Measurements from ENCODE around the gene PTGDS. TPM values are rescaled to one million over a fixed set of nuclear protein-coding genes. Genes with fewer than 3 reads are reported as not detected.

The PTGDS gene
- total and polyA plus RNA-seq, 10 donors = 134 to 1,396 (median 412) TPM

GRCh38 chr9:136995772-136996311 lies 18.5 kb downstream of the PTGDS start:
- 35 to 58% (median 38%) methylated on average over 8 to 12 of the region's 12 CpGs for WGBS, 5 donors
- H3K9me3 ChIP-seq = no peaks in the 10 kb centered on the region
- H3K27me3 ChIP-seq (replicated peaks in 1 of 7) = peaks cover 0 to 30% (median 0%) of the 10 kb centered on the region in 7 donors
- H3K4me1 ChIP-seq = peaks cover 56 to 97% (median 93%) of the 10 kb centered on the region in 6 donors
- TF ChIP-seq POLR2AphosphoS5 (IDR thresholded peaks at IDR 0.05) (peak in 2 of 3 donors; percentile 26 to 73), CTCF (IDR thresholded peaks at IDR 0.05 in 8 of 11, conservative IDR thresholded peaks at IDR 0.05 in 3 of 11) (no peak)
- no peak for DNase-seq
- H3K36me3 ChIP-seq = peaks cover 0 to 21% (median 4%) of the 10 kb centered on the region in 6 donors
- peak overlapping the region; percentile 39 to 89 (median 78) for H3K27ac ChIP-seq
- peak overlapping the region in 3 of 8 donors; percentile 27 to 63 (median 30) for H3K4me3 ChIP-seq
- intact Hi-C loops (cut with DNase I; ENCODE audit: low total_unique reads) = no loop called here

DNA sequence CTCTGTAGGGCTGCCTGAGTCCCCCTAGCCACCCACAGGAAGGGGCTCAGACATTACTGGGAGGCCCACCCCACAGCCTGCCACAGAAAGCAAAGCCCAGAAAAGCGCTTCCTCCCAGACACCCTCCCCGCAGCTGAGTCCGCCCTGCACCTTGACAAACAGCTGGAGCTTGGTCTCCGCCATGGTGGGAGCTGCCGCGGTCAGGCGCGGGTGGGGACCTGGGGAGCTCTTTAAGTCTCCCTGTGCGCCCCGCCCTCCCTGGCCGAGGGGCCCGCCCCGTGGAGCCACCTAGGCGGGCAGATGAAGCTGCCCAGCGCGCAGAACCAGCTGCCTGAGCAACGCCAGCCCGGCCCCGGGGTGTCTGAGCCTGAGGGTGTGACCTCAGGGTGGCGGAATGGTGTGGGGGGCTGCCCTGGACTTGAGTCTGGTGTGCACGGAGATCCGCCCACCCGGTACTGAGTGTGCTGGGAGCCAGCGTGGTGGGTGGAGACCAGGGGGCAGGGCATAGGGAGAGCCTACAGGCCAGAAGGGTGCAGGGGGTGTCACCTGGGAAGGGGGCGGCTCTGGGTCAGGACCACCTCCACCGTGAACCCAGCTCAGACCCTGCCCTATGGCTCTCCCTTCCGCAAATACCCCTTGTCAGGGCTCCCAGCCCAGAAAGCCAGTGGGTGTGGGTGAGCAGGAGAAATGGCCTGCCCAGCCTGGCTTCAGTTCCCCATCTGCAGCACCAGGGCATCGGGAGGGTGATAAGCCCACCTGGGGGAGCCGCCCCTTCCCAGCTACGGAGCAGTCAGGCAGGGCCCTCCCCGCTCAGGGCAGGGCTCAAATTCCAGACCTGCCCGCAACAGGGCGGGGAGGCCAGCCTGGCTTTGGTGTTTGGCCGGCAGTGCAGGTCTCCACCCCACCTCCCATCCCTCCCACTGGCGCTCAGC lies 19.3 kb downstream of the PTGDS start, which contains the start of gene CLIC3:
TSS of gene CLIC3 (minus strand) at position 208 of the 932 bp plus-strand sequence. CDS start at position 183, 25 bp downstream.
- intact Hi-C loops (cut with DNase I; ENCODE audit: low total_unique reads) = no loop called here
- Histone ChIP-seq H3K9me3 (no peaks in the 10 kb centered on the region), H3K4me3 (peak within 1 kb of the TSS in 6 of 8 donors; percentile 14 to 63 (median 24)), H3K4me1 (peaks cover 56 to 98% (median 94%) of the 10 kb centered on the region in 6 donors), H3K27me3 (replicated peaks in 1 of 7) (peaks cover 0 to 30% (median 0%) of the 10 kb centered on the region in 7 donors), H3K27ac (peak within 1 kb of the TSS; percentile 39 to 89 (median 78)), H3K36me3 (peaks cover 0 to 21% (median 4%) of the 10 kb centered on the region in 6 donors)
- peak; percentile 88 for DNase-seq
- peak; percentile 17 to 62 (median 44) for TF ChIP-seq POLR2AphosphoS5 (IDR thresholded peaks at IDR 0.05)
- no peak for TF ChIP-seq CTCF (IDR thresholded peaks at IDR 0.05 in 8 of 11, conservative IDR thresholded peaks at IDR 0.05 in 3 of 11)
- TF ChIP-seq POLR2A (IDR thresholded peaks at IDR 0.05) = no peak
- 17 to 30% (median 22%) methylated on average over 8 to 35 of the region's 35 CpGs for WGBS, 5 donors

DNA sequence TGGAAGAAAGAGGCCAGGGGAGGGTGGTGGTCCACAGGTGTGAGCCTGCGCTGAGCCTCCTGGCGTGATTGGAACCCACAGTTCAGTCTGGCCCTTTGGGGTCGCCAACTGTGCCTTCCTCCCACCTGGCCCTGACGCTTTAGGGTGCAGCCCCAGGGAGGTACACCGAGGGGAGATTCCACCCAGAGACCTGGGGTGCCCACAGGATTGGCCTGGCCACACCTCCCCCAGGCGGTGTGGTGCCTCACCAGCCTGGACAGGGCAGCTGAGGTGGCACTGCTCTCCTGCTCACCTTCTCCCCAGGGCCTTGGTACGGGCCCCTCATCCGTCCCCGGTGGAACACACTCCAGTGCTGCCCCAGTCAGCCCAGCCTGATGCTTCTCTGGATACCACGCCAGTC lies 20.1 kb downstream of the PTGDS start:
- TF ChIP-seq POLR2AphosphoS5 (IDR thresholded peaks at IDR 0.05) = no peak
- no peak for TF ChIP-seq POLR2A (IDR thresholded peaks at IDR 0.05)
- no peak for TF ChIP-seq CTCF (IDR thresholded peaks at IDR 0.05 in 8 of 11, conservative IDR thresholded peaks at IDR 0.05 in 3 of 11)
- H3K27me3 ChIP-seq (replicated peaks in 1 of 7) = peaks cover 0 to 30% (median 0%) of the 10 kb centered on the region in 7 donors
- intact Hi-C loops (cut with DNase I; ENCODE audit: low total_unique reads) = no loop called here
- no peaks in the 10 kb centered on the region for H3K9me3 ChIP-seq
- WGBS, 5 donors = 72 to 81% (median 78%) methylated on average over 8 to 10 of the region's 10 CpGs
- peak overlapping the region in 3 of 8 donors; percentile 27 to 63 (median 30) for H3K4me3 ChIP-seq
- H3K36me3 ChIP-seq = peaks cover 0 to 21% (median 4%) of the 10 kb centered on the region in 6 donors
- H3K27ac ChIP-seq = peak overlapping the region; percentile 26 to 89 (median 78)
- no peak for DNase-seq
- H3K4me1 ChIP-seq = peaks cover 56 to 100% (median 90%) of the 10 kb centered on the region in 6 donors
